ENCODE data around the gene CKS2. TPM values are rescaled to one million over a fixed set of nuclear protein-coding genes. Genes with fewer than 3 reads are reported as not detected.
A peak's percentile ranks its signal among the peaks of the same experiment; 100 is the strongest.
"Not testable (repeated sequence)": the region's sequence is repeated elsewhere in the genome, so short reads cannot be mapped to it uniquely, and the experiment has no call there.

Gene CKS2
- total RNA-seq, 2 experiments from 2014 or later = 221 to 230 TPM

- Mint-ChIP-seq H3K27me3 (no peaks in the 10 kb centered on the region), H3K9me3 (no peaks in the 10 kb centered on the region), H3K36me3 (ENCODE audit: low read depth) (peaks cover 60% of the 10 kb centered on the region), H3K4me3 (no peak overlapping the region), H3K27ac (no peak overlapping the region), H3K4me1 (ENCODE audit: low read depth) (peaks cover 14% of the 10 kb centered on the region)
- ChIA-PET POLR2A (no interaction called here), CTCF (no interaction called here)
- intact Hi-C loops (cut with micrococcal nuclease) = no loop called here
- DNase-seq = no peak
- ATAC-seq = no peak
- no peak for TF ChIP-seq CTCF (IDR thresholded peaks at IDR 0.05)
Measured at GRCh38 chr9:89330513-89330912, 19.5 kb downstream of the CKS2 start.

- H3K4me3 Mint-ChIP-seq = no peak overlapping the region
- no peak for TF ChIP-seq CTCF (IDR thresholded peaks at IDR 0.05)
- intact Hi-C loops (cut with micrococcal nuclease) = no loop called here
- CTCF ChIA-PET = no interaction called here
- DNase-seq (no peak), ATAC-seq (no peak)
- H3K36me3 Mint-ChIP-seq (ENCODE audit: low read depth) = peaks cover 77% of the 10 kb centered on the region
- no peaks in the 10 kb centered on the region for H3K27me3 Mint-ChIP-seq
- peaks cover 3% of the 10 kb centered on the region for H3K9me3 Mint-ChIP-seq
- H3K4me1 Mint-ChIP-seq (ENCODE audit: low read depth) = peaks cover 45% of the 10 kb centered on the region
- POLR2A ChIA-PET = interaction anchor here (0.6 to 1.1 kb wide), 3 partner anchors 9 to 43 kb away, joined by 3 to 4 read pairs (median 4); no protein-coding TSS in a partner anchor
- H3K27ac Mint-ChIP-seq = peak overlapping the region; percentile 61
Measured at GRCh38 chr9:89339807-89340206, 28.8 kb downstream of the CKS2 start.

- intact Hi-C loops (cut with micrococcal nuclease) = no loop called here
- POLR2A ChIA-PET = interaction anchor here (0.7 to 1.1 kb wide), 2 partner anchors 9 to 42 kb away, joined by 4 read pairs; no protein-coding TSS in a partner anchor
- CTCF ChIA-PET = no interaction called here
- ATAC-seq (peak; percentile 98), DNase-seq (no peak)
- Mint-ChIP-seq H3K4me3 (no peak overlapping the region), H3K27ac (peak overlapping the region; percentile 43), H3K27me3 (no peaks in the 10 kb centered on the region), H3K9me3 (peaks cover 3% of the 10 kb centered on the region), H3K4me1 (ENCODE audit: low read depth) (peaks cover 45% of the 10 kb centered on the region), H3K36me3 (ENCODE audit: low read depth) (peaks cover 79% of the 10 kb centered on the region)
- TF ChIP-seq CTCF (IDR thresholded peaks at IDR 0.05) = no peak
Measured at GRCh38 chr9:89340332-89340731, 29.3 kb downstream of the CKS2 start.

GRCh38 chr9:89342213-89342612 lies 31.2 kb downstream of the CKS2 start:
- ChIA-PET CTCF (interaction anchor here (2.6 kb wide), 1 partner anchor 207 kb away, joined by 7 read pairs; no protein-coding TSS in a partner anchor), POLR2A (no interaction called here)
- Mint-ChIP-seq H3K4me3 (no peak overlapping the region), H3K27ac (peak overlapping the region; percentile 17), H3K9me3 (peaks cover 3% of the 10 kb centered on the region), H3K27me3 (no peaks in the 10 kb centered on the region), H3K4me1 (ENCODE audit: low read depth) (peaks cover 45% of the 10 kb centered on the region), H3K36me3 (ENCODE audit: low read depth) (peaks cover 91% of the 10 kb centered on the region)
- DNase-seq = no peak
- no peak for TF ChIP-seq CTCF (IDR thresholded peaks at IDR 0.05)
- ATAC-seq = no peak
- intact Hi-C loops (cut with micrococcal nuclease) = no loop called here

GRCh38 chr9:89342948-89343347 lies 32.0 kb downstream of the CKS2 start:
- H3K36me3 Mint-ChIP-seq (ENCODE audit: low read depth) = peaks cover 87% of the 10 kb centered on the region
- H3K4me1 Mint-ChIP-seq (ENCODE audit: low read depth) = peaks cover 43% of the 10 kb centered on the region
- CTCF ChIA-PET = interaction anchor here (2.6 kb wide), 1 partner anchor 206 kb away, joined by 7 read pairs; no protein-coding TSS in a partner anchor
- H3K4me3 Mint-ChIP-seq = no peak overlapping the region
- no peak for ATAC-seq
- POLR2A ChIA-PET = interaction anchor here (0.8 to 1.0 kb wide), 2 partner anchors 9 to 18 kb away, joined by 3 to 4 read pairs; no protein-coding TSS in a partner anchor
- no peak for DNase-seq
- no peaks in the 10 kb centered on the region for H3K27me3 Mint-ChIP-seq
- TF ChIP-seq CTCF (IDR thresholded peaks at IDR 0.05) = no peak
- intact Hi-C loops (cut with micrococcal nuclease) = no loop called here
- H3K27ac Mint-ChIP-seq = no peak overlapping the region
- peaks cover 3% of the 10 kb centered on the region for H3K9me3 Mint-ChIP-seq

GRCh38 chr9:89343812-89344211 lies 32.8 kb downstream of the CKS2 start:
- DNase-seq; H3K27ac Mint-ChIP-seq; H3K9me3 Mint-ChIP-seq; ATAC-seq; H3K27me3 Mint-ChIP-seq; intact Hi-C loops (cut with micrococcal nuclease); CTCF ChIA-PET; H3K4me3 Mint-ChIP-seq: not testable (repeated sequence)
- POLR2A ChIA-PET = interaction anchor here (1.0 kb wide), 1 partner anchor 17 kb away, joined by 3 read pairs; no protein-coding TSS in a partner anchor
- Mint-ChIP-seq H3K4me1 (ENCODE audit: low read depth) (peaks cover 39% of the 10 kb centered on the region), H3K36me3 (ENCODE audit: low read depth) (peaks cover 86% of the 10 kb centered on the region)
